HG03378 (cell line): Measurements from ENCODE around the gene ADAMTS7.
"Not testable (repeated sequence)": the region's sequence is repeated elsewhere in the genome, so short reads cannot be mapped to it uniquely, and the experiment has no call there.

Experiments
- ATAC-seq: cut with Tn5 transposase; IDR thresholded peaks from one replicate; pipeline ENCODE4 v1.9.1; 2021; ENCODE audit warnings: mild to moderate bottlenecking, moderate library complexity; ENCODE audit not compliant: unreplicated experiment

Gene ADAMTS7

GRCh38 chr15:78811124-78811824 is at the start of gene ADAMTS7:
Gene ADAMTS7 (minus strand): TSS chr15:78811464. CDS start chr15:78811220, 244 bp downstream.
- no peak for ATAC-seq

GRCh38 chr15:78859971-78860719 is 48.9 kb upstream of the ADAMTS7 start:
- peak; percentile 84 for ATAC-seq

- no peak for ATAC-seq
These were observed 44.5 kb upstream of the ADAMTS7 start for GRCh38 chr15:78855746-78856145.

GRCh38 chr15:78854833-78855372 is 43.6 kb upstream of the ADAMTS7 start:
- no peak for ATAC-seq

GRCh38 chr15:78853500-78853899 is 42.2 kb upstream of the ADAMTS7 start:
- ATAC-seq = no peak

GRCh38 chr15:78850941-78851755 is 39.9 kb upstream of the ADAMTS7 start:
- ATAC-seq = no peak

- no peak for ATAC-seq
These were observed 39.1 kb upstream of the ADAMTS7 start for GRCh38 chr15:78850352-78850751.

- ATAC-seq = not testable (repeated sequence)
These were observed 36.2 kb upstream of the ADAMTS7 start for GRCh38 chr15:78847387-78847906.

GRCh38 chr15:78846906-78847305 is 35.6 kb upstream of the ADAMTS7 start:
- ATAC-seq = not testable (repeated sequence)

GRCh38 chr15:78842519-78842918 is 31.3 kb upstream of the ADAMTS7 start:
- ATAC-seq = no peak

- ATAC-seq = no peak
These were observed 30.6 kb upstream of the ADAMTS7 start for GRCh38 chr15:78841891-78842290.

- no peak for ATAC-seq
These were observed 30.1 kb upstream of the ADAMTS7 start for GRCh38 chr15:78841376-78841706.

GRCh38 chr15:78840661-78841375 is 29.6 kb upstream of the ADAMTS7 start:
- ATAC-seq = no peak

GRCh38 chr15:78839151-78839550 is 27.9 kb upstream of the ADAMTS7 start:
- ATAC-seq = not testable (repeated sequence)

GRCh38 chr15:78838489-78838888 is 27.2 kb upstream of the ADAMTS7 start:
- no peak for ATAC-seq

GRCh38 chr15:78837543-78837942 is 26.3 kb upstream of the ADAMTS7 start:
- ATAC-seq = no peak

GRCh38 chr15:78837131-78837530 is 25.9 kb upstream of the ADAMTS7 start:
- ATAC-seq = no peak

- ATAC-seq = no peak
These were observed 25.1 kb upstream of the ADAMTS7 start for GRCh38 chr15:78836333-78836732.

GRCh38 chr15:78831229-78832207 is 20.3 kb upstream of the ADAMTS7 start:
- no peak for ATAC-seq
